Muscle layer of duodenum (tissue), 2 donors: Measurements from ENCODE around the gene CFAP100.

Source experiments
- H3K27ac ChIP-seq: one replicate; pipeline ENCODE4 v1.7.0; 2013; ENCODE audit warnings: mild to moderate bottlenecking, low read length
- H3K27me3 ChIP-seq: one replicate; pipeline ENCODE4 v1.7.0; 2013; ENCODE audit warnings: low read depth, mild to moderate bottlenecking, control low read depth, low read length
- H3K36me3 ChIP-seq, 2 donors: one replicate each; pipeline ENCODE4 v1.7.0; 2013; ENCODE audit warnings: low read length in 2 of 2, control low read depth in 1 of 2, mild to moderate bottlenecking in 1 of 2; ENCODE audit not compliant: insufficient read depth in 2 of 2, control insufficient read depth in 1 of 2
- H3K4me1 ChIP-seq, 2 donors: one replicate each; pipeline ENCODE4 v1.7.0; 2013; ENCODE audit warnings: low read length in 2 of 2, mild to moderate bottlenecking in 2 of 2, control low read depth in 1 of 2, moderate library complexity in 1 of 2; ENCODE audit not compliant: insufficient read depth in 2 of 2, control insufficient read depth in 1 of 2
- H3K4me3 ChIP-seq, 2 donors: one replicate each; pipeline ENCODE4 v1.7.0; 2013; ENCODE audit warnings: low read length in 2 of 2, low read depth in 1 of 2, mild to moderate bottlenecking in 1 of 2
- H3K9me3 ChIP-seq, 2 donors: one replicate each; pipeline ENCODE4 v1.7.0; 2013; ENCODE audit warnings: low read length in 2 of 2, control low read depth in 1 of 2, mild to moderate bottlenecking in 1 of 2; ENCODE audit not compliant: control insufficient read depth in 1 of 2
- donor health status: healthy.

The CFAP100 gene

GRCh38 chr3:126434264-126434590 is 39.5 kb downstream of the CFAP100 start:
- Histone ChIP-seq H3K4me1 (no peaks in the 10 kb centered on the region), H3K27me3 (no peaks in the 10 kb centered on the region), H3K27ac (no peak overlapping the region), H3K36me3 (peaks cover 15 to 54% of the 10 kb centered on the region in 2 donors), H3K4me3 (no peak overlapping the region), H3K9me3 (peaks cover 0 to 7% of the 10 kb centered on the region in 2 donors)

DNA sequence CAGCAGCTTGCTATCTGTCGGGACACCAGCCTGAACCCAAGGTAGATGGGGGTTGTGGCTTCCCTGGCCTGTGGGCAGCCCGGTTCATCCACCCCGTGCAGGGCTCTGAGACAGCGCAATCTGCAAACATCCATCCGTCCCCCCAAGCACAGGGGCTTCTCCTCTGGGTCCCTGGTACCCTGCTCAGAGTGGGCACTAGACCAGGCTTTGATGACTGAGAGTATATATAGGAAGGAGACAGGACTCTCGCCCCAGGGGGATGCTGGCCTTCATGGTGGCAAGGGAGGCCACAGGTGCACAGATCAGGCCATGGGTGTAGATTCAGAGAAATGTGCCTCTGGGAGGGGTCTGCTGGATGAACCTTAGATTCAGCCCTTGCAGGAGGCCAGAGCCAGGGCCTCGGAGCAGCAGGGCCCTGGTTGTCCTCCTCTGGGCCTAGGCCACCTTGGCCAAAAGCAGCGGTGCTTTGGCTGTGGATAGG is 40.3 kb downstream of the CFAP100 start:
- no peaks in the 10 kb centered on the region for H3K27me3 ChIP-seq
- peaks cover 15 to 59% of the 10 kb centered on the region in 2 donors for H3K36me3 ChIP-seq
- no peak overlapping the region for H3K4me3 ChIP-seq

DNA sequence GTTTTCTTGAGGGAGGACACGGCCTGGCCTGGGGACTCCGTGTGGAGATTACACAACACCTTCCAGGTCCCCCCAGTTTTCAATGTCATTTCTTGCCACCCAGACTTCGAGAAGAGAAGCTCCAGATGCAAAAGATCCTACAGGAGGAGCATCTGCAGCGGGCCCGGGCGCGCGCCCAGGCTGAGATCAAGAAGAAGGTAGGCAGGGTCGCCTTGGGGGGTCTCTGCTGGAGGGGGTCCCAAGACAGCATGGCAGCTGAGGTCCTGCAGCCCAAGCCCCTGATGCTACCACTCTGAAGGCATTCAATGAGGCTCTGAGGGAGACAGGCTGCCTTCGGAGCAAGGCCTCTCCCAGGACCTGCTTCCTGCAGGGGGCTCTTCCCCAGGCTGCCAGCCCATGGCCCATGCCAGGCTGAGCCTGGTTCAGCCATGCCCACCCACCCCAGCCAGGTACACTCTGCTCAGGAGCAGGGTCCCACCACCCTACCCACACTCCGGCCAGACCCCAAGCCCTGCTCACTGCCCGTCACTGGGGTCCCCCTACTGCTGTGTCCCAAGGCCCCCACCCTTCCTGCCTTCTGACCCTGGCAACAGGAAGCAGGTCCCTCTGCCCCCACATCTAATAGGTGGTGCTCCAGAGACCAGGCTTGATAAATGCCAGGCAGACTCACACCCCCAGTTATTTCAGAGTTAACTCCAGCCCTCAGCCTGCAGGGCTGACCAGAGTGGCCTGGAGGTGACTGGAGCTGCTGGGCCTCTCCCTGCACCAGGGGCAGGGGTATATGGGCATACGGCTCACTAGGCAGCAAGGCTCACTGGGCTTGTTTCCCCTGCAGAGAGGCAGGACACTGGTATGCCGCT is 41.0 kb downstream of the CFAP100 start:
- peaks cover 0 to 7% of the 10 kb centered on the region in 2 donors for H3K9me3 ChIP-seq
- H3K4me1 ChIP-seq, result no peaks in the 10 kb centered on the region
- H3K4me3 ChIP-seq, result no peak overlapping the region
- H3K27me3 ChIP-seq, result no peaks in the 10 kb centered on the region
- H3K36me3 ChIP-seq, result peaks cover 15 to 64% of the 10 kb centered on the region in 2 donors
- no peak overlapping the region for H3K27ac ChIP-seq

More for the DNA sequence above, 40.3 kb downstream of the CFAP100 start:
- peaks cover 0 to 7% of the 10 kb centered on the region in 2 donors for H3K9me3 ChIP-seq
- H3K27ac ChIP-seq, result no peak overlapping the region
- no peaks in the 10 kb centered on the region for H3K4me1 ChIP-seq

DNA sequence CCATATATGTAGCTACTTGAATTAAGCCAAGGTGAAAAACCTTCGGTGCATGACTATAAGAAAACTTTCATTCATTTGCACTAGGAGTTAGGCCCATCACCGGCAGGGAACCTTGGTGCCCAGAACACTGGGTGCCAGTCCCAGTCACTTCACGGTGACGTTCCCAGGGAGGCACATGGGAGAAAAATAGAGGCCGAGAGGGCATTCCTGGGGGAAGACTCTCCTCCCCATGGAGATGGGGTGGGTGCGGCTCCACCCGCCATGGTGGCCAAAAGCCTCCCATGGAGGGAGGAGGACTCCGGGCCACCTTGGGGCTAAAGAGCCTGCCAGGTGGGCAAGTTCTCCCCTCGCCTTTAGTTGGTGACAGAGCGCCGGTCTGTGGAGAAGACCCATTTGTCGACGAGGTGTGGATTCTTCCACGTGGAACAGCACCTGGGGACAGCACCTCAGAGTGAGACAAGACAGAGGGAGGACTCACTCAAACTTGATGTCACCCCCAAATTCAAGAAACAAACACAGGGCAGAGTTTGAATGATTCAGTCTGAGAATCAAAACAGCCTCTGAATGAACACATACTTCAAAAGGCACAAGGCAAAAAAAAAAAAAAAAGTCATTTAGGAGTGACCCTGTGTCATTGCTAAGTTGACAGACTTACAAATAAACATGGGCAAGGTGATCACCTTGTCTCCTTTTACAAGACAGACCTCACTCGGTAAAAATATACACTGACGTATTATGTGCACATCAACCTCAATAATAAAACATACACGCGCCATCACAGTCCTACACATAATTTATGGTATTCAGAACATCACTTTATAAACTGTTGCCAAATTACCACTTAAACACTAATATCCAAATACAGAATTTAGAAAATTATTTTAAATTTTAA is 42.4 kb downstream of the CFAP100 start:
- H3K9me3 ChIP-seq, result no peaks in the 10 kb centered on the region
- H3K4me3 ChIP-seq, result no peak overlapping the region
- H3K27ac ChIP-seq, result no peak overlapping the region
- H3K36me3 ChIP-seq, result peaks cover 15 to 71% of the 10 kb centered on the region in 2 donors
- no peaks in the 10 kb centered on the region for H3K27me3 ChIP-seq
- peaks cover 0 to 4% of the 10 kb centered on the region in 2 donors for H3K4me1 ChIP-seq

DNA sequence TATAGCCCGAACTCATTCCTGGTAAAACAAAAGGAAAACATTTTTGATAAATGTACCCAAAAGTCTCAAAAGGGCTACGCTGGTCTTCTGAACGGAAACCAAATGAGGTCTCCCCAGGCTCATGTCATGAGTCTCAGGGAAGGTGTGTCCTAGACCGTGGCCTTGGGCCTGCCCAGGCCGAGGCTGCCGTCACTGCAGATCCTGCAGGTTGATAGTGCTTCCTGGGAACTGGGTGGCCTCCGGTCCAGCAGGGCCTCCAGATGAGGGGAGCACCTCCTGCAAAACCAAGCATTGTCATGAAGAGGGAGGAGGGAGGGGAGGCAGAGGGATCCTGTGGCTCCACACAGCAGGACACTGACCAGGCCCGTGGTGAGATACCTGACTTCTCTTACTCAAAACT is 43.5 kb downstream of the CFAP100 start:
- Histone ChIP-seq H3K27me3 (no peaks in the 10 kb centered on the region), H3K4me3 (no peak overlapping the region), H3K4me1 (peaks cover 0 to 4% of the 10 kb centered on the region in 2 donors), H3K27ac (no peak overlapping the region), H3K36me3 (peaks cover 11 to 71% of the 10 kb centered on the region in 2 donors), H3K9me3 (no peaks in the 10 kb centered on the region)

DNA sequence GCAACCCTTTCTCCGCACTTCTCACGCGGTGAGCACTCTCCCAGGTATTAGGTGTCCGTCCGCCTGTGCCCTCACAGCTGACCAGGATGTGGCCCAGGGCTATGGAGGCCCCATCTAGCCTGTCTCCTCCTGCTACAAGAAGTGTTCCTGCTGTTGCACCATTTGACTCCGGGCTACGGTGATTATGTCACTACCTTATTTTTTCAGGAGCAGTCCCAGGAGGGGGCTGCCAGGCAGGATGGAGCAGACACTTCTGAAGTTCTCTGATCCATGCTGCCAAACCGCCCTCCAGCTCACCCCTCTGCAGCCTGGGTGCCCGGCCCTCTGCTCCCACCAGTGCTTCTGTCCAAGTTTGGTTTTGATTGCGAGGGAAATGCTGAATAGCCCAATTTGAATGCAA is 44.0 kb downstream of the CFAP100 start:
- Histone ChIP-seq H3K27ac (no peak overlapping the region), H3K27me3 (no peaks in the 10 kb centered on the region), H3K9me3 (no peaks in the 10 kb centered on the region), H3K4me1 (peaks cover 0 to 4% of the 10 kb centered on the region in 2 donors), H3K4me3 (no peak overlapping the region), H3K36me3 (peaks cover 11 to 67% of the 10 kb centered on the region in 2 donors)

- H3K9me3 ChIP-seq, result no peaks in the 10 kb centered on the region
- H3K27ac ChIP-seq, result no peak overlapping the region
- no peak overlapping the region for H3K4me3 ChIP-seq
- no peaks in the 10 kb centered on the region for H3K27me3 ChIP-seq
- peaks cover 0 to 4% of the 10 kb centered on the region in 2 donors for H3K4me1 ChIP-seq
- peaks cover 11 to 60% of the 10 kb centered on the region in 2 donors for H3K36me3 ChIP-seq
Observed at GRCh38 chr3:126439346-126439967, 44.7 kb downstream of the CFAP100 start.

DNA sequence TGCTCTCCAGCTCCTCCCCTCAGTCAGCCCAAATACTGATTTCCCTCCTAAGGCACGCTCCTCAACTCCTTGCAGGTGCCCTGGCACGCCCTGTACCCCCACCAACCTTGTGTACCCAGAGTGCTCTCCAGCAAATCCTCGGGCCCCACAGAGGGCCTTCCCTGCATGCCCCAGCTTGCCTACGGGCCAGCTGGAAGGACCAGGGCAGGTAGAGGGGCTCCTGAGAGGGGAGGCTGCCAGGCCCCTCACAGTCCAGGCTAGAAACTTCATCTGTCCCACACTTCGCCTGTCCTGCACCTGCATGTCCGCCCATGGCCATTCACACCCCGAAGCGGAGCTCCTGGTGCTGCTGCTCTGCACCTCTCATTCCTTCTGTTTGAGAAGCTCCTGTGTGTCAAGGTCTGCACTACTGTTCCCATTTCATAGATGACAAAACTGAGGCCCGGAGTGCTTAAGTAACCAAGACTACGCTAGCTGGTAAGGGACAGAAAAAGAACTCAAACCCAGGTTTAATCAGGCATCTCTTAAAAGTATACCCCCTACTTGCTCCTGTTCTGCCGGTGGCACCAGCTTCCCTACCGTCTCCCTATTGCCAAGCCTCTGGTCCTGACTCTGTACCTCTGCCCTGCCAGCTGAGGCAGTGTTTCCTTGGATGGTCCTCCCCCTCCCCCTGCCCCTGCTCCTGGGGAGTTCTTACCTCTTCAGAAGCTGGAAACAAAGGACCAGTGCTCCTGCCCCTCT is 45.4 kb downstream of the CFAP100 start:
- no peak overlapping the region for H3K27ac ChIP-seq
- peaks cover 0 to 4% of the 10 kb centered on the region in 2 donors for H3K4me1 ChIP-seq
- H3K36me3 ChIP-seq, result peaks cover 11 to 54% of the 10 kb centered on the region in 2 donors
- no peak overlapping the region for H3K4me3 ChIP-seq
- no peaks in the 10 kb centered on the region for H3K27me3 ChIP-seq
- no peaks in the 10 kb centered on the region for H3K9me3 ChIP-seq

DNA sequence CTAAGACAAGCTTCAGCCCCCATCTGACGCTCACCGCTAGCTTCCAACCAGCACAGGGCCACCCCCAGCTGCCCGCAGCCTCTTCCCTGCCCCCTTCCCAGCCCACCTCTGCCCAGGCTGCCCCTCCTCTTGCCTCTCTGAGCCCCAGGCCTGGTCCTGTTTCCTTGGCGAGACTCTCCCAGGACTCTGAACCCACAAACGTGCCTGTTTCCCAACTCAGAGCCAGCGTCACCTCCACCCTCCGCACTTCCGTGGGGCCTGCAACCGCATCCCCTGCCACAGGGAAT is 45.9 kb downstream of the CFAP100 start:
- peaks cover 0 to 4% of the 10 kb centered on the region in 2 donors for H3K4me1 ChIP-seq
- H3K27ac ChIP-seq, result no peak overlapping the region
- H3K9me3 ChIP-seq, result no peaks in the 10 kb centered on the region
- no peak overlapping the region for H3K4me3 ChIP-seq
- H3K27me3 ChIP-seq, result no peaks in the 10 kb centered on the region
- peaks cover 11 to 48% of the 10 kb centered on the region in 2 donors for H3K36me3 ChIP-seq

DNA sequence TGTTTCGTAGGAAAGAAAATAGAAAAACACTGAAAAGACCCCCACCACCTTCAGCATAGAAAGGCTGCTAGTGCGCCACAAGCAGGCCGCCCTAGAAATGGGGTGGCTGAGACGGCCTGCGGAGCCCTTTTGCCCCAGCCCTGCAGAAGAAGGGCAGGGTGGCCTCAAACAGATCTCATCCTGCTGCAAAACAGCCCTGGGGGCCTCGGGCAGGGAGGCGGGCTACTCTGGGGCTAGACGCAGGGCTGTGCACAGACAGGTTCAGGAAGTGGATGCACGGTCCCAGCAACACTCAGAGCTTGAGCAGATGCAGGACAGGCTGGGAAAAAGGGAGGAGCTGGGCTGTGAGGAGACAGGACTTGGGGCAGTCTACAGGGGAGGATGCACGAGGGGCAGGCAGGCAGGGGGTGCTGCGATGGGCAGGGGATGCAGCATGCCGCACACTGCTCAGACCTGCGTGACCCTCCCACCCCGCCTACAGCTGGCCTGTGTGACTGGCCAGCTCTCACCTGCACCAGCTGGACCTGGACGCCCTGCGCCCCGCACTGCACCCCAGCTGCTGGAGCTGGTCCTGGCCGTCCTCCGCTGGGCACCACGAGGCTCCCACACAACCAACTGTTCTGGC is 46.7 kb downstream of the CFAP100 start:
- H3K36me3 ChIP-seq, result peaks cover 11 to 41% of the 10 kb centered on the region in 2 donors
- no peaks in the 10 kb centered on the region for H3K9me3 ChIP-seq

More for the DNA sequence above, 46.7 kb downstream of the CFAP100 start:
- Histone ChIP-seq H3K4me1 (peaks cover 0 to 4% of the 10 kb centered on the region in 2 donors), H3K4me3 (no peak overlapping the region), H3K27me3 (no peaks in the 10 kb centered on the region), H3K27ac (no peak overlapping the region)
